Measurements from ENCODE around the gene SATL1. TPM values are rescaled to one million over a fixed set of nuclear protein-coding genes. Genes with fewer than 3 reads are reported as not detected.

The SATL1 gene
- total and polyA plus RNA-seq, 2 of the 13 experiments (the other 11 are each of a cell fraction or from before 2014, with no cell fraction given): not detected

- H3K9me3 ChIP-seq (ENCODE audit: low read length): no peaks in the 10 kb centered on the region
- ChIA-PET POLR2A (no interaction called here), CTCF (ENCODE audit: low intra/inter-chr PET ratio, low total read pairs) (no interaction called here)
Measured at GRCh38 chrX:85221361-85221760, 22.2 kb downstream of the SATL1 start.

More at GRCh38 chrX:85221361-85221760, 22.2 kb downstream of the SATL1 start:
- H3K4me2 ChIP-seq (ENCODE audit: low read depth, low read length): no peak overlapping the region
- no peak overlapping the region for H2AFZ ChIP-seq (ENCODE audit: low read length)
- no peak overlapping the region for H3K4me3 ChIP-seq (replicated peaks in 1 of 3; ENCODE audit: insufficient read depth in 1 of 3, low read depth in 2 of 3, low read length in 3 of 3)
- DNase-seq (ENCODE audit: low spot score): no peak
- FAIRE-seq: no peak
- no TSS peak for BruUV-seq (replicated peaks)
- no peaks in the 10 kb centered on the region for H3K79me2 ChIP-seq (ENCODE audit: insufficient read depth, low read length)
- H3K27me3 ChIP-seq (ENCODE audit: control insufficient read depth in 1 of 2, insufficient read depth in 2 of 2, low read length in 2 of 2): no peaks in the 10 kb centered on the region
- H4K20me1 ChIP-seq (ENCODE audit: insufficient read depth, low read length): no peaks in the 10 kb centered on the region
- TF ChIP-seq RBM39 (IDR thresholded peaks at IDR 0.05; ENCODE audit: low read depth, low read length, poor library complexity, severe bottlenecking) (no peak), RFX5 (IDR thresholded peaks at IDR 0.05; ENCODE audit: low read depth, low read length) (no peak), POLR2G (IDR thresholded peaks at IDR 0.05; ENCODE audit: low read depth, low read length) (no peak), CSRNP2 (CRISPR knock-in tag; conservative IDR thresholded peaks at IDR 0.05; ENCODE audit: low read depth) (no peak), SNAPC5 (CRISPR knock-in tag; IDR thresholded peaks at IDR 0.05; ENCODE audit: borderline replicate concordance) (no peak), SAFB2 (CRISPR knock-in tag; IDR thresholded peaks at IDR 0.05; ENCODE audit: borderline replicate concordance, low read depth) (no peak), ZNF891 (CRISPR knock-in tag; IDR thresholded peaks at IDR 0.05) (no peak), TCF7 (IDR thresholded peaks at IDR 0.05; ENCODE audit: low read depth) (no peak), GPBP1L1 (CRISPR knock-in tag; IDR thresholded peaks at IDR 0.05) (no peak), ZNF674 (CRISPR knock-in tag; IDR thresholded peaks at IDR 0.05; ENCODE audit: low read depth) (no peak), ZNF484 (CRISPR knock-in tag; IDR thresholded peaks at IDR 0.05; ENCODE audit: borderline replicate concordance, low read depth) (no peak), ZMYM4 (CRISPR knock-in tag; IDR thresholded peaks at IDR 0.05) (no peak), KAT2B (IDR thresholded peaks at IDR 0.05; ENCODE audit: borderline replicate concordance, low read depth, low read length) (no peak), DMAP1 (CRISPR knock-in tag; IDR thresholded peaks at IDR 0.05) (no peak), CBFB (CRISPR knock-in tag; IDR thresholded peaks at IDR 0.05) (no peak), KDM6A (CRISPR knock-in tag; IDR thresholded peaks at IDR 0.05; ENCODE audit: low read depth) (no peak), ETV6 (CRISPR knock-in tag; conservative IDR thresholded peaks at IDR 0.05) (no peak), MEF2D (CRISPR knock-in tag; IDR thresholded peaks at IDR 0.05) (no peak), TBP (CRISPR knock-in tag; IDR thresholded peaks at IDR 0.05) (no peak)
- no peak overlapping the region for H3K27ac ChIP-seq (ENCODE audit: extremely low read length, insufficient read depth, low read length)
- 0% methylated on average over 1 of the region's 1 CpG for WGBS (ENCODE audit: low lambda C conversion rate)
- H3K4me1 ChIP-seq (ENCODE audit: insufficient read depth, low read length): no peaks in the 10 kb centered on the region
- intact Hi-C loops (cut with micrococcal nuclease; ENCODE audit: unreplicated experiment): no loop called here
- ATAC-seq: no peak
- H3K36me3 ChIP-seq (replicated peaks in 1 of 2; ENCODE audit: control insufficient read depth in 1 of 2, insufficient read depth in 2 of 2, low read length in 2 of 2): no peaks in the 10 kb centered on the region
- no peak overlapping the region for H3K9ac ChIP-seq (ENCODE audit: insufficient read depth, low read depth, low read length)
- in situ Hi-C loops (cut with HindIII; ENCODE audit: extremely low pct_ligation_motif_present, low pct_unique_long_range_greater_than_20kb): no loop called here

All from HepG2 (cell line).